T-helper 2 cell treated with Interferon-gamma antibody and Interleukin-4, amounts not matched to agents 5 μg/mL and 100 μg/mL, for 36 hours (primary cell): ENCODE results near the gene CNOT4.
A peak's percentile ranks its signal among the peaks of the same experiment; 100 is the strongest.

Experiments
- DNase-seq: peaks from one replicate; pipeline ENCODE4 v3.0.0; 2021; ENCODE audit warnings: low spot score
- H3K27ac Mint-ChIP-seq: one replicate; pipeline ENCODE4 v1.8.0; 2021; ENCODE audit warnings: mild to moderate bottlenecking, mixed read lengths
- H3K27me3 Mint-ChIP-seq: one replicate; pipeline ENCODE4 v1.8.0; 2021; ENCODE audit warnings: low read depth, mixed read lengths
- H3K36me3 Mint-ChIP-seq: one replicate; pipeline ENCODE4 v1.8.0; 2021; ENCODE audit warnings: low read depth, mixed read lengths
- H3K4me1 Mint-ChIP-seq: one replicate; pipeline ENCODE4 v1.8.0; 2021; ENCODE audit warnings: low read depth, mixed read lengths
- H3K4me3 Mint-ChIP-seq: one replicate; pipeline ENCODE4 v1.8.0; 2022; ENCODE audit warnings: mild to moderate bottlenecking, moderate library complexity, mixed read lengths
- H3K9me3 Mint-ChIP-seq: one replicate; pipeline ENCODE4 v1.8.0; 2021; ENCODE audit warnings: mixed read lengths

CNOT4 gene

DNA sequence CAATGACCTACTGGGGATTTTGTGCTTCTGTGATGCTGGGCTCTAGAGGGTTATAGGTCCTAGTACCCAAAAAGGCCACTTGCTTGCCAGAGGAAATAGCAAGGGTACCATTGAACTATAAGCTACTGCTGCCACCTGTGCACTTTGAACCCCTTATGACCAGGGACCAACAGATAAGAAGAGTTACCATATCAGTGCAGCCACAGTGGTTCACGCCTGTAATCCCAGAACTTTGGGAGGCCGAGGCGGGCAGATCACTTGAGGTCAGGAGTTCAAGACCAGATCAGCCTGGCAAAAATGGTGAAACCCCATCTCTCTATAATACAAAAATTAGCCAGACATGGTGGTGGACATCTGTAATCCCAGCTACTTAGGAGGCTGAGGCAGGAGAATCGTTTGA is 15.5 kb upstream of the CNOT4 start:
- no peak overlapping the region for H3K27ac Mint-ChIP-seq
- no peak overlapping the region for H3K4me3 Mint-ChIP-seq
- no peak for DNase-seq
- H3K27me3 Mint-ChIP-seq = no peaks in the 10 kb centered on the region
- H3K4me1 Mint-ChIP-seq = no peaks in the 10 kb centered on the region
- H3K36me3 Mint-ChIP-seq = no peaks in the 10 kb centered on the region
- no peaks in the 10 kb centered on the region for H3K9me3 Mint-ChIP-seq

DNA sequence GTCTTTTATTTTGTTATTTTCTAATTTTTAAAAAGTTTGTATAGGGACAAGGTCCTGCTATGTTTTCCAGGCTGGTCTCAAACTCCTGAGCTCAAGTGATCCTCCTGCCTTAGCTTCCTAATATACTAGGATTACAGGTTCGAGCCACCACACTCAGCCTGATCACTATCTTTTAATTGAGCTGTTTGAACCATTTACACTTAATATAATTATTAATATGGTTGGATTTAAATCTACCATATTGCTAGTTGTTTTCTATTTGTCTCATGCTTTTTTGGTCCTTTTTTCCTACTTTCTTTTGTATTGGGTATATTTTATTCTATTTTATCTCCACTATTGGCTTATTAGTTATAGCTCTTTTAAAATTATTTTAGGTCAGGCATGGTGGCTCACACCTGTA is 13.2 kb upstream of the CNOT4 start:
- H3K4me3 Mint-ChIP-seq = no peak overlapping the region
- no peak for DNase-seq
- no peaks in the 10 kb centered on the region for H3K27me3 Mint-ChIP-seq
- no peak overlapping the region for H3K27ac Mint-ChIP-seq
- no peaks in the 10 kb centered on the region for H3K36me3 Mint-ChIP-seq
- no peaks in the 10 kb centered on the region for H3K9me3 Mint-ChIP-seq
- H3K4me1 Mint-ChIP-seq = no peaks in the 10 kb centered on the region

DNA sequence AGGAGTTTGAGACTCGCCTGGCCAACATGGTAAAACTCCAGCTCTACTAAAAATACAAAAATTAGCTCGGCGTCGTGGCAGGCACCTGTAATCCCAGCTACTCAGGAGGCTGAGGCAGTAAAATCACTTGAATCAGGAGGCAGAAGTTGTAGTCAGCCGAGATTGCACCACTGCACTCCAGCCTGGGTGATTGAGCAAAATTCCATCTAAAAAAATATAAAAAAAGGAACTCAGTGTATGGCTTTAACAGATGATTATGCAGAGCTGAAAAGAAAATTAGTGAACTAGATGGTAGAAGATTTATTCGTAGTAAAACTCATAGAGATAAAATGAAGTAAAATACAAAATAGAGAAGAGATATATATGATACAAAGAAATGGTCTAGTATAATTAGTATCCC is 12.6 kb upstream of the CNOT4 start:
- Mint-ChIP-seq H3K27ac (no peak overlapping the region), H3K36me3 (no peaks in the 10 kb centered on the region), H3K27me3 (no peaks in the 10 kb centered on the region), H3K4me1 (no peaks in the 10 kb centered on the region), H3K9me3 (no peaks in the 10 kb centered on the region), H3K4me3 (no peak overlapping the region)
- no peak for DNase-seq

DNA sequence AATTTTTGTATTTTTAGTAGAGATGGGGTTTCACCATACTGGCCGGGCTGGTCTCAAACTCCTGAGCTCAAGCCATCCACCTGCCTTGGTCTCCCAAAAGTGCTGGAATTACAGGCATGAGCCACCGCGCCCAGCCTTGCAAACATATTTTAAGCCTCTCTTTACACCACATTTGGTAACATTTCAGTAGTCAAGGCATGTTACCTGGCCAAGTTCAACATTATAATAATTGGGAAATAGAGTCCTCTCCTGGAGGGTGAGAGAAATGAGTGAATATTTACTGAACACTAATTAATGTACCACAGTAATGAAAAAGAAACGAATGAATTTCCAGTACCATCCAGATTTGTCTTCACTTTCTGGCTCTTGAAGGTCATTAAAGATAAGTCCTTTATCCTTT is 10.0 kb upstream of the CNOT4 start:
- Mint-ChIP-seq H3K36me3 (no peaks in the 10 kb centered on the region), H3K4me1 (no peaks in the 10 kb centered on the region), H3K27ac (no peak overlapping the region), H3K9me3 (no peaks in the 10 kb centered on the region), H3K27me3 (no peaks in the 10 kb centered on the region), H3K4me3 (no peak overlapping the region)
- no peak for DNase-seq

DNA sequence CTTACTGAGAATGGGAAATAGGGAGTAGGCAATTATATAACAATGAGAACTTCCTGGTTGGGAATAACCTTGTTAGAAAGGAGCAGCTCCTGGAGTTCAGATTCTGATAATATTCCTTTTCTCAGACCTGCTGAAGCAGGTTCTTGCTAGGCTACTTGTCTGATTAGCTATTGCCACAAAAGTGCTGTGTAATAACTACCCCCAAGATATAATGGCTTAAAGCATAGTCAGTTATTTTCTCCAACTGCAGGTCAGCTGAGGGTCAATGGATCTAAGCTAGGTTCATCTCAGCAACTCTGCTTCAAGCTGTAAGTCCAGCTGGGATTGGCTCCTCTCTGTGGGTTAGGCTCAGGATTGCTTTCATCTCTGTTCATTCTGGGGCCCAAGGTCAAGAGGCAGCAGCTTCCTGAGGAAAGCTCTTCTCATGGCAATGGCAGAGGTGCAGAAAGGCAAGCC is 9.4 kb upstream of the CNOT4 start:
- no peaks in the 10 kb centered on the region for H3K9me3 Mint-ChIP-seq
- no peaks in the 10 kb centered on the region for H3K27me3 Mint-ChIP-seq
- H3K4me1 Mint-ChIP-seq = no peaks in the 10 kb centered on the region
- no peak overlapping the region for H3K4me3 Mint-ChIP-seq
- H3K27ac Mint-ChIP-seq = no peak overlapping the region
- DNase-seq = no peak
- no peaks in the 10 kb centered on the region for H3K36me3 Mint-ChIP-seq

DNA sequence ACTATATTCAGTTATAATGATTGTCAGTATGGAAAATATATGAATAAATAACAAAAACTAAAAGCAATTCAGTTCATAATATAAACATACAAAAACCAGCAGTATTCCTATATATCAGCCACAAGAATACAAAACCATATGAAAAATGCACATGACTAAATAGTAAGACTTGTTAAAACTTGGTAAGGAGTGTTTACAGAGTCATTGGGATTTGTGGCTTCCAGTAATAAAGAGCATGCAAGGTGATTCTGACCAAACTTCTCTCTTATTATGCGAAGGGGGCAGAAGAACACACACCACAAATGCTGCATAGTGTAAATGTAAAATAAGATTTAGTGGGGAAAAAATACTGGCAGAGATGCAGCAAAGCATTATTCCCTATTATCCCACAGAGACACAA is 8.8 kb upstream of the CNOT4 start:
- no peaks in the 10 kb centered on the region for H3K36me3 Mint-ChIP-seq
- H3K9me3 Mint-ChIP-seq = no peaks in the 10 kb centered on the region
- no peaks in the 10 kb centered on the region for H3K4me1 Mint-ChIP-seq
- no peak for DNase-seq
- no peak overlapping the region for H3K27ac Mint-ChIP-seq
- no peaks in the 10 kb centered on the region for H3K27me3 Mint-ChIP-seq
- no peak overlapping the region for H3K4me3 Mint-ChIP-seq

DNA sequence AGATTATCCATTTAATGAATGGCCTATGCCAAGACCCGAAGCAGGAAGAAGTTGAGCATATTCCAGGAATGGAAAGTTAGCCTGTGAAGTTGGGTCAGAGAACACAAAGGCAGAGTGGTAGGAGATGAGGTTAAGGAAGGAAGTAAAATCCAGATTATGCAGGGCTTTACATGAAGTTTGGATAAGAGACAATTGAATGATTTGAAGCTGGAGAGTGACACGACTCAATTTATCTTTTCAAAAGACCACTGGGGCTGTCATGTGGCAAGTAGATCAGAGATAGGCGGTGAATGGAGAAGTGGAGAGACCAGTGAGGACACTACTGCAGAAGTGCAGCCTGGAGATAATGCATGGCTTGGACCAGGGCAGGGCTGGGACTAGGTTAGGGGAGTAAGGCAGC is 7.2 kb upstream of the CNOT4 start:
- Mint-ChIP-seq H3K27ac (no peak overlapping the region), H3K36me3 (no peaks in the 10 kb centered on the region), H3K4me1 (no peaks in the 10 kb centered on the region), H3K27me3 (no peaks in the 10 kb centered on the region), H3K9me3 (no peaks in the 10 kb centered on the region), H3K4me3 (no peak overlapping the region)
- DNase-seq = no peak

DNA sequence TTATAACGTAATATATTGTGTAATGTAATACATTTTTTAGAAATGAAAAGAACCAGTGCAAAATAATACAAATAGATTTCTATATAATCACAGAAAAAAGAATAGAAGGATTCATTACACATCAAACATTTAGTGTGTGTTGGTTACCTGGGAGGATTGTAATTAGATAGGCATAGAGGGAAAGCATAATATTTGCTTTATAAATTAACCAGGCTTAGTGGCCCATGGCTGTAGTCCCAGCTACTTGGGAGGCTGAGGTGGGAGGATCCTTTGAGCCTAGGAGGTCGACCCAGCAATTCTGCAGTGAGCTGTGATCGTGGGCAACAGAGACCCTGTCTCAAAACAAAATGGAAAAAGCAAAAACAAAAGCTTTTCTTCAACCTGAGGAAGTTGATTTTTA is 5.0 kb upstream of the CNOT4 start:
- H3K36me3 Mint-ChIP-seq = no peaks in the 10 kb centered on the region
- no peaks in the 10 kb centered on the region for H3K9me3 Mint-ChIP-seq
- no peak overlapping the region for H3K27ac Mint-ChIP-seq
- no peaks in the 10 kb centered on the region for H3K27me3 Mint-ChIP-seq
- no peaks in the 10 kb centered on the region for H3K4me1 Mint-ChIP-seq
- DNase-seq = no peak
- H3K4me3 Mint-ChIP-seq = no peak overlapping the region

DNA sequence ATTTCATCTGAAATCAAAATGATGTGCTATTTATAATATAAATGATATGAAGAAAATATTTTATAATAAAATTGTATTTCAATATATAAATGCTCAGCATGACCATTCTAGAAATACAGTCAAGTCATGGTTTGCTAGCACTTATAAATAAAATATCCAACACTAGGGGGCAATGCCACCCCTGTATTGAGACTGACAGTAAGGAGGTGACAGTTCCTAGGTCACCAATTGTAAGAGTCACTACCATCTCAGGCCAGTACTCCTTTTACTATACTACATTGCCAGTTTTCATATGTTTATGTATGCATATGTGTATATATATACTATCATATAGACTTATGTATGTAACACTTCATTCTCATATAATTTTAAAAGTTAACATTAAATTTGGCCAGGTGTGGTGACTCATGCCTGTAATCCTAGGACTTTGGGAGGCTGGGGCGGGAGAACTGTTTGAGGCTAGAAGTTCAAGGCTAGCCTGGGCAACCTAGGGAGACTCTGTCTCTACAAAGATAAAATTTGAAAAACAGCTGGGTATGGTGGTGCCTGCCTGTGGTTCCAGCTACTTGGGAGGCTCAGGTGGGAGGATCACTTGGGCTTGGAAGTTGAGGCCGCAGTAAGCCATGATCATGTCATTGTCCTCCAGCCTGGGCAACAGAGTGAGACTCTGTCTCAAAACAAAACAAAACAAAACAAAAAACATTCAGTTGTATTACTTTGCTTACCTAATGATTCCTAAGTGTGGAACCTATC is 2.4 kb upstream of the CNOT4 start:
- DNase-seq = peak; percentile 8
- peaks cover 2% of the 10 kb centered on the region for H3K4me1 Mint-ChIP-seq

DNA sequence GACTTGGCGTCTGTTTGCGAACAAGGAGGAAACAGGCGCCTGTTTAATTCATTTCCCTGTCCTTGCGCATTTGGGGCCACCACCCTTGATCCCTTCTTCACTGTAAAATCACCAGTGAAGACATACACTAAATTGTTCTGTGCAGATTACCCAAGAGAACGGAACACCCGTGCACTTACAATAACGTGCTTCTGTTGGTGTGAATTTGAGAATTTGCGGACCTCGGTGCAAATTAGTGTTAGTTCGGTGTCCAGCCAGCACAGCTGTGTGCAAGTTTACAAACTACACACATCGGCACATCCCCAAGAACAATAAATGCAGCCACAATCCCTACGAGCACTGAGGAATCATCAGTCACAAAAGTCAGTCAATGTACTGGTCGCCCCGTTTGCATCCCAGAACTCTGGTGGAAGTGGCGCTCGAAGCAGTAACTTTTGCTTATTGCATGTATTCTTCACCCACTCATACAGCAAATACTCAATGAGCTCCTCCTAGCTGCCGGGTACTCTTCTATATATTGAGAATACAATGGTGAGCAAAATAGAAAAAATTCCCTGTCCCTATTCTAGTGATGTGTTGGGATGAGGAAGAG is 786 bp upstream of the CNOT4 start:
- Mint-ChIP-seq H3K36me3 (no peaks in the 10 kb centered on the region), H3K4me1 (peaks cover 7% of the 10 kb centered on the region), H3K4me3 (no peak overlapping the region), H3K27me3 (no peaks in the 10 kb centered on the region), H3K9me3 (no peaks in the 10 kb centered on the region), H3K27ac (no peak overlapping the region)
- peak; percentile 4 for DNase-seq

More for the DNA sequence above, 2.4 kb upstream of the CNOT4 start:
- no peaks in the 10 kb centered on the region for H3K27me3 Mint-ChIP-seq
- no peak overlapping the region for H3K4me3 Mint-ChIP-seq
- no peaks in the 10 kb centered on the region for H3K9me3 Mint-ChIP-seq
- H3K36me3 Mint-ChIP-seq = no peaks in the 10 kb centered on the region
- H3K27ac Mint-ChIP-seq = no peak overlapping the region

DNA sequence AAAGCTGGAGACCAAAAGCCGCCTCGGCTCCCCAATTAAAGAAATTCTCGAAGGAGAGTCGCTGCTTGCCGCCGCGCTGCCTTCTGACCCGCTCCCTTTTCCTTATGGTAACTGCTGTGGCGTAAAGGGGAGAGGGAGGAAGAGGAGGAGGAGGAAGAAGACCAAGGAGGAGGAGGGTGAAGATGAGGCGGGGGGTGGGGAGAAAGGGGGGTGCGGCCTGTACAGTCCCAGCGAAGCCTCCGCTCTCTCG is 388 bp downstream of the CNOT4 start:
- Mint-ChIP-seq H3K9me3 (no peaks in the 10 kb centered on the region), H3K4me3 (no peak overlapping the region), H3K27ac (no peak overlapping the region), H3K36me3 (peaks cover 2% of the 10 kb centered on the region), H3K27me3 (no peaks in the 10 kb centered on the region), H3K4me1 (peaks cover 7% of the 10 kb centered on the region)
- no peak for DNase-seq

DNA sequence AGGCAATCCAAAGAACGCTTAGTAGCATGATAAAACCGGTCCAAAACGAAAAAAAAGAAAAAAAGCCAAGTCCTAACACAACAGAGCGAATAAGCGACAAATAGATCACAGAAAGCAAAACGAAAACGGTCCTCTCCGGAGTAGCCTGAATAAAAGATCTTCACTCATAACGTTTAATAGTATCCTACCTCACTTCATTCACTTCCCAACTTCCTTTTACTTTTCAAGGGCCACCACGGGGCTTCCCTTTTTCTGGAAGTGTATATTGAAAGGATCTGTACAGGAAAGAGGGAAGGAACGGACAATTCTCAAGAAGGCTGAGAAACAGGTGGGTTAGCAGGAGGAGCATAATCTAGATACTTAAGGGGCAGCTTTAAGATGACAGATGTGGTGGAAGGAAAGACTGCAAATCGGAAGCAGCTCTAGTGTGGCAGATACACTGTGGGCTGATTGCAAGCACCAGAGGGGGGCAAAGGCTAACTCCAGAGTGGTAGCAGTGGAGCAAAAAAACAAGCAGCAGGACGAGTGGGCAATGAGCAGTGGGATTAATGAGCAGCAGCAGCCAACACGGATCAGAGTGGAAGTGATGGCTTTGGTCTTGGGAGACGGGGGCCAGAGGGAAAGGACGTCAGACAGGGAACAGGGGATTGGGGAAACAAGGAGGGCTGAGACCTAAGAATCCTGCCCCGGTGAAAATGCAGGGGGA is 866 bp downstream of the CNOT4 start:
- Mint-ChIP-seq H3K9me3 (no peaks in the 10 kb centered on the region), H3K27ac (no peak overlapping the region), H3K4me1 (peaks cover 7% of the 10 kb centered on the region), H3K27me3 (no peaks in the 10 kb centered on the region), H3K4me3 (no peak overlapping the region), H3K36me3 (peaks cover 2% of the 10 kb centered on the region)
- peak; percentile 21 for DNase-seq

DNA sequence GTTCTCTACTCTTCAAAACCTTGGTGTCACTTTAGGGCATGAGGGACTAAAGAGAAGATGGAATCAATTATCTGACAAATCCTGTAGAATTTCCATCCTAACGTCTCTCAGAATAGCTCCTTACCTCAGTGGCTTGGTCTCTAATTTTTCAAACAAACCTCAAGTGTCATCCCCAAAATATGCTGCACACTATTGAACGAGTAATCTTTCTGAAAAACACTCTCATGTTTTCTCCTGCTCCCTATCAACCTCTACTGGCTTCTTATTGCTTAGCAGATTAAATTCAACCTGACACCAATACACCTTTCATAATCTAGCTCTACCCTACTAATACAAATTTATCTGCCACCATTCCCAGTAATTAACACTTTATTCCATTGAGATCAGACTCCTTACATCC is 8.5 kb downstream of the CNOT4 start:
- H3K4me1 Mint-ChIP-seq = peaks cover 16% of the 10 kb centered on the region
- H3K27ac Mint-ChIP-seq = no peak overlapping the region
- no peaks in the 10 kb centered on the region for H3K9me3 Mint-ChIP-seq
- no peak overlapping the region for H3K4me3 Mint-ChIP-seq
- no peaks in the 10 kb centered on the region for H3K27me3 Mint-ChIP-seq
- no peak for DNase-seq
- peaks cover 5% of the 10 kb centered on the region for H3K36me3 Mint-ChIP-seq

DNA sequence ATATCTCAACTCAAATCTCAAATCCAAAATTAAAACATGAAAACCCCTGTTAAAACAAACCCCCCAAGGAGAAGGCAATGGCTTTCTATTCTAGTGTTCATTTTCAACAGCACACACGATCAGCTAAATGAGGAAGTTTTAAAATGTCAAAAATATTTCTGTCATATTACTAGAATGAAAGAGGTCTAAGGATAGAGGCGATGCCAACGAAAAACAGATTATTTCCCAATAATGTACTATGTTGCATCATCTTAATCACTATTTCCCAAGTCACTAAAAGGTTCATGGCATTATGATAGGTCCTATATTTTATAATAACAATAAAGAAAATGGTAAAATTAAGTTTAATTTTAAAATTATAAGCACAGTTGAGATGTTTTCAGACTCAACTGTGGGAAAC is 10.1 kb downstream of the CNOT4 start:
- no peak overlapping the region for H3K27ac Mint-ChIP-seq

More for the DNA sequence above, 10.1 kb downstream of the CNOT4 start:
- Mint-ChIP-seq H3K36me3 (peaks cover 3% of the 10 kb centered on the region), H3K9me3 (no peaks in the 10 kb centered on the region), H3K27me3 (no peaks in the 10 kb centered on the region), H3K4me1 (peaks cover 16% of the 10 kb centered on the region), H3K4me3 (no peak overlapping the region)
- no peak for DNase-seq
